ENCODE results near the gene C3orf18. TPM values are rescaled to one million over a fixed set of nuclear protein-coding genes. Genes with fewer than 3 reads are reported as not detected.
A peak's percentile ranks its signal among the peaks of the same experiment; 100 is the strongest.

Gene C3orf18
- total and polyA plus RNA-seq, 2 donors from 2014 or later: 6.2 to 14.9 TPM

DNA sequence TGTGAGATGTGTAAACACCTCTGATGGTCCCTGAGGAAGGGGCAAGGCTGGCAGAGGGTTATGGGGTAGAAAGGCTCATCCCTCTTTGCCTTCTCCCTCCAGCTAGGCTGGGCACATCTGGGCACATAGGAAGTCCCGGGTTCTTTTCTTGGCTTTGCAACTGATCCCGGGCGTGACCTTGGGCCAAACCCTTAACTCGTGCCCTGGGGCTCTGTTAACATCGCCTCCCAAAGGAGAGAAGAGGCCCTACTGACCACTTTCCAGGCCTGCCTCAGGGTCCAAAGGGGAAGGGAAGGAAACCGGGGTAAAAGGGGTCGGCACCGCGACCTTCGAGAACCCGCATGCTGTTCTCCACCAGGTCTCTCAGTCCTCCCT is 549 bp downstream of the C3orf18 start:
- TF ChIP-seq CTCF (IDR thresholded peaks at IDR 0.05; ENCODE audit: borderline replicate concordance, extremely low read depth, insufficient read depth): no peak
- no peak for DNase-seq
- no peak for FAIRE-seq
- peak overlapping the region in 1 of 3 donors; percentile 81 for H3K9ac ChIP-seq (ENCODE audit: low read length in 3 of 3)
- intact Hi-C loops (cut with DNase I): no loop called here
- no peaks in the 10 kb centered on the region for H3K36me3 ChIP-seq (ENCODE audit: control insufficient read depth in 2 of 3, insufficient read depth in 3 of 3, low read length in 3 of 3)
- H3K27ac ChIP-seq (ENCODE audit: low read depth in 2 of 2, low read length in 2 of 2): no peak overlapping the region
- H3K4me1 ChIP-seq (ENCODE audit: control insufficient read depth in 2 of 3, insufficient read depth in 2 of 3, low read depth in 1 of 3, low read length in 3 of 3): peaks cover 0 to 15% (median 11%) of the 10 kb centered on the region in 3 donors
- H3K27me3 ChIP-seq (ENCODE audit: control insufficient read depth, insufficient read depth, low read length): no peaks in the 10 kb centered on the region
- no peaks in the 10 kb centered on the region for H3K9me3 ChIP-seq (ENCODE audit: control insufficient read depth in 2 of 3, insufficient read depth in 1 of 3, low read length in 3 of 3)
- peak overlapping the region; percentile 24 to 64 (median 56) for H3K4me3 ChIP-seq (ENCODE audit: low read length in 3 of 3)

DNA sequence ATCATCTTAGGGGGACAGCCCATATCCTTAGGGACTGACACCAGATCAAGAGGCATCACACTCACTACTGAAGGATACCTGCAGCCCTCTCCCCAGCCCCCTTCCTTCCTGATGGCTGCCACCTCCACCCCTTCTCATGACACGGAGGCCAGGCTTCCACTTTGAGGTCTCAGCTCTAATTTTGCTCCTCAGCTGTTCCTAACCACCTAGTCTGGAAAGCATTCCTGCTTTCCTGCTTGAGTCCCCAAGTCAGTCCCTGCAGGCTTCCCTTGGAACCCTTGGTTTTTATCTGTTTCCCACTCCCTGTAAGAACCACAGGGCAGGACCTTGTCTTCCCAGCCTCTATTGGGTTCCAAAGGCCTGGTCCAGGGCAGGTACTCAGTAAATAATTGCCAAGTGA is 3.2 kb downstream of the C3orf18 start:
- H3K27me3 ChIP-seq (ENCODE audit: control insufficient read depth, insufficient read depth, low read length): no peaks in the 10 kb centered on the region
- DNase-seq (no peak), FAIRE-seq (no peak)
- H3K27ac ChIP-seq (ENCODE audit: low read depth in 2 of 2, low read length in 2 of 2): no peak overlapping the region
- no peak for TF ChIP-seq CTCF (IDR thresholded peaks at IDR 0.05; ENCODE audit: borderline replicate concordance, extremely low read depth, insufficient read depth)
- peaks cover 0 to 13% (median 5%) of the 10 kb centered on the region in 3 donors for H3K4me1 ChIP-seq (ENCODE audit: control insufficient read depth in 2 of 3, insufficient read depth in 2 of 3, low read depth in 1 of 3, low read length in 3 of 3)
- H3K36me3 ChIP-seq (ENCODE audit: control insufficient read depth in 2 of 3, insufficient read depth in 3 of 3, low read length in 3 of 3): no peaks in the 10 kb centered on the region
- no peaks in the 10 kb centered on the region for H3K9me3 ChIP-seq (ENCODE audit: control insufficient read depth in 2 of 3, insufficient read depth in 1 of 3, low read length in 3 of 3)
- intact Hi-C loops (cut with DNase I): no loop called here
- no peak overlapping the region for H3K4me3 ChIP-seq (ENCODE audit: low read length in 3 of 3)
- H3K9ac ChIP-seq (ENCODE audit: low read length in 3 of 3): no peak overlapping the region

- no peak for TF ChIP-seq CTCF (IDR thresholded peaks at IDR 0.05; ENCODE audit: borderline replicate concordance, extremely low read depth, insufficient read depth)
- no peaks in the 10 kb centered on the region for H3K27me3 ChIP-seq (ENCODE audit: control insufficient read depth, insufficient read depth, low read length)
- DNase-seq (no peak), FAIRE-seq (no peak)
- intact Hi-C loops (cut with DNase I): no loop called here
- no peak overlapping the region for H3K9ac ChIP-seq (ENCODE audit: low read length in 3 of 3)
- peaks cover 0 to 13% (median 5%) of the 10 kb centered on the region in 3 donors for H3K4me1 ChIP-seq (ENCODE audit: control insufficient read depth in 2 of 3, insufficient read depth in 2 of 3, low read depth in 1 of 3, low read length in 3 of 3)
- H3K27ac ChIP-seq (ENCODE audit: low read depth in 2 of 2, low read length in 2 of 2): no peak overlapping the region
- H3K9me3 ChIP-seq (ENCODE audit: control insufficient read depth in 2 of 3, insufficient read depth in 1 of 3, low read length in 3 of 3): no peaks in the 10 kb centered on the region
- H3K4me3 ChIP-seq (ENCODE audit: low read length in 3 of 3): no peak overlapping the region
- H3K36me3 ChIP-seq (ENCODE audit: control insufficient read depth in 2 of 3, insufficient read depth in 3 of 3, low read length in 3 of 3): no peaks in the 10 kb centered on the region
Measured at GRCh38 chr3:50563867-50564266, 3.7 kb downstream of the C3orf18 start.

DNA sequence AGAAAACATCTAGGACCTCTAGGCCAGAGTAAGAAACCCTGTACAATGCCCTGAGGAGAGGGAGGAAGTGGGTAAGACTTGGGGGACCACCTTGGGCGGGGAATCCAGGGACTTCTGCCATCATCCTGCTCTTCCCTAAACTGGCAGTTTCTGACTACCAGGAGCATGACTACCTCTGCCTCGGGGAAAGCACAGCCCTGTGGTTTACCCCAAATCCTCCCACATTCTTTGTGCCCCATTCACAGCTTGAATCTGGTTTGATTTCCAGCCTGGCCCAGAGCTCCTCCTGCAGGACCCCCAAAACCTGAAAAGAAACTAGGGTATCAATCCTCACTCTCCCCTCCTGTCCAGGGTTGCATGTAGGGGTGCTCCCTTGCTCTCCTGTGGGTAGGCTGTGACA is 4.7 kb downstream of the C3orf18 start:
- Histone ChIP-seq H3K9ac (ENCODE audit: low read length in 3 of 3) (no peak overlapping the region), H3K27me3 (ENCODE audit: control insufficient read depth, insufficient read depth, low read length) (no peaks in the 10 kb centered on the region), H3K9me3 (ENCODE audit: control insufficient read depth in 2 of 3, insufficient read depth in 1 of 3, low read length in 3 of 3) (no peaks in the 10 kb centered on the region), H3K4me1 (ENCODE audit: control insufficient read depth in 2 of 3, insufficient read depth in 2 of 3, low read depth in 1 of 3, low read length in 3 of 3) (peaks cover 0 to 10% (median 5%) of the 10 kb centered on the region in 3 donors), H3K4me3 (ENCODE audit: low read length in 3 of 3) (no peak overlapping the region), H3K36me3 (ENCODE audit: control insufficient read depth in 2 of 3, insufficient read depth in 3 of 3, low read length in 3 of 3) (no peaks in the 10 kb centered on the region), H3K27ac (ENCODE audit: low read depth in 2 of 2, low read length in 2 of 2) (no peak overlapping the region)
- TF ChIP-seq CTCF (IDR thresholded peaks at IDR 0.05; ENCODE audit: borderline replicate concordance, extremely low read depth, insufficient read depth): no peak
- intact Hi-C loops (cut with DNase I): no loop called here
- FAIRE-seq: no peak
- no peak for DNase-seq

Data from kidney (tissue), 14 donors.